AG09309 (cell line): ENCODE results near the gene TBCE.

Experiments used
- DNase-seq: peaks from one replicate; pipeline ENCODE4 v3.0.0-alpha.2; 2010; ENCODE audit warnings: low read depth
- H3K4me3 ChIP-seq: 2 replicates; pipeline ENCODE4 v1.5.1; 2011; ENCODE audit warnings: mild to moderate bottlenecking, low read depth, low read length, moderate library complexity; ENCODE audit not compliant: control insufficient read depth
- CTCF ChIP-seq: IDR thresholded peaks from 2 replicates; pipeline ENCODE4 v1.5.1; 2011; ENCODE audit warnings: mild to moderate bottlenecking, low read depth, low read length, inconsistent platforms; ENCODE audit not compliant: insufficient read depth, control insufficient read depth; ENCODE audit errors: missing control alignments

TBCE gene

GRCh38 chr1:235399661-235400060 lies 32.4 kb downstream of the TBCE start:
- no peak for DNase-seq
- no peak for TF ChIP-seq CTCF
- no peak overlapping the region for H3K4me3 ChIP-seq

- no peak overlapping the region for H3K4me3 ChIP-seq
- no peak for TF ChIP-seq CTCF
- DNase-seq: no peak
Measured at GRCh38 chr1:235401251-235401650, 34.0 kb downstream of the TBCE start.

GRCh38 chr1:235402457-235403200 lies 35.4 kb downstream of the TBCE start:
- no peak for TF ChIP-seq CTCF
- no peak for DNase-seq
- no peak overlapping the region for H3K4me3 ChIP-seq

GRCh38 chr1:235403593-235403992 lies 36.4 kb downstream of the TBCE start:
- no peak for TF ChIP-seq CTCF
- H3K4me3 ChIP-seq: no peak overlapping the region

GRCh38 chr1:235404190-235404589 lies 37.0 kb downstream of the TBCE start:
- TF ChIP-seq CTCF: no peak
- H3K4me3 ChIP-seq: no peak overlapping the region
- no peak for DNase-seq

More at GRCh38 chr1:235403593-235403992, 36.4 kb downstream of the TBCE start:
- no peak for DNase-seq

- DNase-seq: no peak
- no peak for TF ChIP-seq CTCF
- no peak overlapping the region for H3K4me3 ChIP-seq
Measured at GRCh38 chr1:235407419-235407818, 40.2 kb downstream of the TBCE start.
